Measurements from ENCODE around the gene C16orf86.

C16orf86 gene

GRCh38 chr16:67637625-67638024 lies 29.0 kb upstream of the C16orf86 start:
- WGBS, 2 donors (ENCODE audit: extremely low coverage in 2 of 2, insufficient read length in 2 of 2, insufficient replicate concordance in 1 of 2) = no CpG with 5 or more reads among the region's 12 CpGs

GRCh38 chr16:67641779-67642708 lies 24.6 kb upstream of the C16orf86 start:
- Histone ChIP-seq H3K14ac (ENCODE audit: low read length) (no peak overlapping the region), H3K27ac (replicated peaks; ENCODE audit: low read length) (no peak overlapping the region), H3K4me1 (ENCODE audit: control insufficient read depth in 2 of 2, insufficient read depth in 1 of 2, low read depth in 1 of 2, low read length in 2 of 2) (no peaks in the 10 kb centered on the region), H3K79me1 (ENCODE audit: low read depth, low read length) (peaks cover 2% of the 10 kb centered on the region), H4K8ac (ENCODE audit: low read depth, low read length) (no peak overlapping the region), H2BK15ac (ENCODE audit: low read length) (no peak overlapping the region), H2BK12ac (ENCODE audit: low read length) (no peak overlapping the region), H3K4me2 (ENCODE audit: insufficient read depth, low read length, poor library complexity, severe bottlenecking) (no peak overlapping the region), H3K4ac (ENCODE audit: low read length) (no peak overlapping the region), H2AFZ (ENCODE audit: low read length) (no peak overlapping the region), H3K9me3 (replicated peaks in 1 of 2; ENCODE audit: control insufficient read depth in 2 of 2, insufficient read depth in 1 of 2, low read depth in 1 of 2, low read length in 2 of 2) (no peaks in the 10 kb centered on the region), H2BK120ac (ENCODE audit: low read depth, low read length) (no peak overlapping the region), H3K23ac (ENCODE audit: low read depth, low read length, poor library complexity) (peak overlapping the region; percentile 8), H2AK5ac (ENCODE audit: low read depth, low read length) (no peak overlapping the region), H3K18ac (ENCODE audit: low read length) (no peak overlapping the region), H3K36me3 (replicated peaks in 1 of 2; ENCODE audit: control insufficient read depth in 2 of 2, insufficient read depth in 2 of 2, low read length in 2 of 2) (peaks cover 9 to 30% of the 10 kb centered on the region in 2 donors), H3K4me3 (ENCODE audit: low read length in 2 of 2) (no peak overlapping the region), H2BK5ac (ENCODE audit: low read length) (no peak overlapping the region), H3K27me3 (ENCODE audit: control insufficient read depth in 3 of 3, insufficient read depth in 3 of 3, low read depth in 1 of 3, low read length in 3 of 3) (peaks cover 0 to 31% (median 24%) of the 10 kb centered on the region in 3 experiments), H3K9ac (ENCODE audit: low read depth, low read length, poor library complexity) (no peak overlapping the region), H4K91ac (ENCODE audit: low read depth, low read length, poor library complexity) (no peak overlapping the region)
- no CpG with 5 or more reads among the region's 10 CpGs for WGBS, 2 donors (ENCODE audit: extremely low coverage in 2 of 2, insufficient read length in 2 of 2, insufficient replicate concordance in 1 of 2)
- no peak for DNase-seq (ENCODE audit: low spot score)

More at GRCh38 chr16:67637625-67638024, 29.0 kb upstream of the C16orf86 start:
- H3K4me3 ChIP-seq (ENCODE audit: low read length in 2 of 2) = no peak overlapping the region
- no peak overlapping the region for H2BK12ac ChIP-seq (ENCODE audit: low read length)
- no peak overlapping the region for H3K27ac ChIP-seq (replicated peaks; ENCODE audit: low read length)
- DNase-seq (ENCODE audit: low spot score) = no peak
- H2BK120ac ChIP-seq (ENCODE audit: low read depth, low read length) = no peak overlapping the region
- H3K4me1 ChIP-seq (ENCODE audit: control insufficient read depth in 2 of 2, insufficient read depth in 1 of 2, low read depth in 1 of 2, low read length in 2 of 2) = no peaks in the 10 kb centered on the region
- H3K4me2 ChIP-seq (ENCODE audit: insufficient read depth, low read length, poor library complexity, severe bottlenecking) = no peak overlapping the region
- H4K91ac ChIP-seq (ENCODE audit: low read depth, low read length, poor library complexity) = no peak overlapping the region
- no peak overlapping the region for H4K8ac ChIP-seq (ENCODE audit: low read depth, low read length)
- H2BK15ac ChIP-seq (ENCODE audit: low read length) = no peak overlapping the region
- H3K4ac ChIP-seq (ENCODE audit: low read length) = no peak overlapping the region
- H3K18ac ChIP-seq (ENCODE audit: low read length) = no peak overlapping the region
- no peak overlapping the region for H2BK5ac ChIP-seq (ENCODE audit: low read length)
- no peak overlapping the region for H2AFZ ChIP-seq (ENCODE audit: low read length)
- H3K27me3 ChIP-seq (ENCODE audit: control insufficient read depth in 3 of 3, insufficient read depth in 3 of 3, low read depth in 1 of 3, low read length in 3 of 3) = no peaks in the 10 kb centered on the region
- H3K9me3 ChIP-seq (replicated peaks in 1 of 2; ENCODE audit: control insufficient read depth in 2 of 2, insufficient read depth in 1 of 2, low read depth in 1 of 2, low read length in 2 of 2) = no peaks in the 10 kb centered on the region
- no peak overlapping the region for H3K9ac ChIP-seq (ENCODE audit: low read depth, low read length, poor library complexity)
- H2AK5ac ChIP-seq (ENCODE audit: low read depth, low read length) = no peak overlapping the region
- H3K14ac ChIP-seq (ENCODE audit: low read length) = no peak overlapping the region
- no peak overlapping the region for H3K23ac ChIP-seq (ENCODE audit: low read depth, low read length, poor library complexity)
- H3K36me3 ChIP-seq (replicated peaks in 1 of 2; ENCODE audit: control insufficient read depth in 2 of 2, insufficient read depth in 2 of 2, low read length in 2 of 2) = peaks cover 24 to 70% of the 10 kb centered on the region in 2 donors
- H3K79me1 ChIP-seq (ENCODE audit: low read depth, low read length) = no peaks in the 10 kb centered on the region

GRCh38 chr16:67644038-67644437 lies 22.6 kb upstream of the C16orf86 start:
- no peak overlapping the region for H2BK12ac ChIP-seq (ENCODE audit: low read length)
- H3K4me3 ChIP-seq (ENCODE audit: low read length in 2 of 2) = no peak overlapping the region
- WGBS, 2 donors (ENCODE audit: extremely low coverage in 2 of 2, insufficient read length in 2 of 2, insufficient replicate concordance in 1 of 2) = no CpG with 5 or more reads among the region's 9 CpGs
- no peak overlapping the region for H4K91ac ChIP-seq (ENCODE audit: low read depth, low read length, poor library complexity)
- H3K14ac ChIP-seq (ENCODE audit: low read length) = no peak overlapping the region
- no peak overlapping the region for H3K4ac ChIP-seq (ENCODE audit: low read length)
- no peak overlapping the region for H3K23ac ChIP-seq (ENCODE audit: low read depth, low read length, poor library complexity)
- H2AFZ ChIP-seq (ENCODE audit: low read length) = peak overlapping the region; percentile 80
- no peak overlapping the region for H3K18ac ChIP-seq (ENCODE audit: low read length)
- no peak overlapping the region for H2BK120ac ChIP-seq (ENCODE audit: low read depth, low read length)
- H3K27ac ChIP-seq (replicated peaks; ENCODE audit: low read length) = no peak overlapping the region
- peak overlapping the region; percentile 65 for H4K8ac ChIP-seq (ENCODE audit: low read depth, low read length)
- H3K4me2 ChIP-seq (ENCODE audit: insufficient read depth, low read length, poor library complexity, severe bottlenecking) = no peak overlapping the region
- no peak overlapping the region for H2BK15ac ChIP-seq (ENCODE audit: low read length)
- peaks cover 0 to 6% of the 10 kb centered on the region in 2 donors for H3K4me1 ChIP-seq (ENCODE audit: control insufficient read depth in 2 of 2, insufficient read depth in 1 of 2, low read depth in 1 of 2, low read length in 2 of 2)
- peaks cover 0 to 40% (median 40%) of the 10 kb centered on the region in 3 experiments for H3K27me3 ChIP-seq (ENCODE audit: control insufficient read depth in 3 of 3, insufficient read depth in 3 of 3, low read depth in 1 of 3, low read length in 3 of 3)
- H3K79me1 ChIP-seq (ENCODE audit: low read depth, low read length) = peaks cover 2% of the 10 kb centered on the region
- H3K9ac ChIP-seq (ENCODE audit: low read depth, low read length, poor library complexity) = no peak overlapping the region
- no peak for DNase-seq (ENCODE audit: low spot score)
- H2AK5ac ChIP-seq (ENCODE audit: low read depth, low read length) = no peak overlapping the region
- no peaks in the 10 kb centered on the region for H3K9me3 ChIP-seq (replicated peaks in 1 of 2; ENCODE audit: control insufficient read depth in 2 of 2, insufficient read depth in 1 of 2, low read depth in 1 of 2, low read length in 2 of 2)
- H2BK5ac ChIP-seq (ENCODE audit: low read length) = no peak overlapping the region
- peaks cover 2 to 10% of the 10 kb centered on the region in 2 donors for H3K36me3 ChIP-seq (replicated peaks in 1 of 2; ENCODE audit: control insufficient read depth in 2 of 2, insufficient read depth in 2 of 2, low read length in 2 of 2)

DNA sequence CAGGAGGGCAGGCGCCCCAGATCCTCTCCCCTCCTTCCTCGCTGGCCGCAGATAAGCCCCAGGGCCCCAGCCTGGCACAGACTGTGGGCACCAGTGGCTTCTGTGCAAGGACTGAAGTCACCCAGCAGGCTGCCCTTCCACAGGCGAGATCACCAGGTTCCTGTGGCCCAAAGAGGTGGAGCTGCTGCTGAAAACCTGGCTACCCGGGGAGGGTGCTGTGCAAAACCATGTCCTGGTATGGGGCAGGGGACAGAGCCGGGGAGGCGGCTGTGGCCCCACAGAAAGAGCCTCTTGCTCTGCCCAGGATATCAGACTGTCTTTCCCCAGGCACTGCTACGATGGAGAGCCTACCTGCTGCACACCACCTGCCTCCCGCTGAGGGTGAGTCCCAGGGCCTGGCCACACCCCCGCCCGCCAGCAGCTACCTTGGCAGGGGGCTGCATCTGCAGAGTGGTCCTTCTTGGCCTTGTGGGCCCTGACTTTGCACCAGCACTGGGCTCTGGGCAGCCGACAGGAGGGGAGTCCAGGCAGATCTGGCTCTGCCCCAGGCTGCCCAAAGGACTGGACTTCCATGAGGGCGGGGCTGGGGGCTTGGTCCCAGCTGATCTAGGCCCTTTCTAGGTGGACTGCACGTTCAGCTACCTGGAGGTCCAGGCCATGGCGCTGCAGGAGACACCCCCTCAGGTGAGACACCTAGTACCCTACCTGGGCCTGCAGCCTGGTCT lies 21.1 kb upstream of the C16orf86 start:
- peak overlapping the region; percentile 47 for H2BK120ac ChIP-seq (ENCODE audit: low read depth, low read length)
- peak overlapping the region; percentile 72 for H4K91ac ChIP-seq (ENCODE audit: low read depth, low read length, poor library complexity)
- H2BK15ac ChIP-seq (ENCODE audit: low read length) = peak overlapping the region; percentile 75
- no peaks in the 10 kb centered on the region for H3K36me3 ChIP-seq (replicated peaks in 1 of 2; ENCODE audit: control insufficient read depth in 2 of 2, insufficient read depth in 2 of 2, low read length in 2 of 2)
- H2AFZ ChIP-seq (ENCODE audit: low read length) = peak overlapping the region; percentile 80
- peak overlapping the region; percentile 87 for H3K18ac ChIP-seq (ENCODE audit: low read length)
- peak overlapping the region; percentile 73 for H3K23ac ChIP-seq (ENCODE audit: low read depth, low read length, poor library complexity)
- H2BK12ac ChIP-seq (ENCODE audit: low read length) = no peak overlapping the region
- no peak overlapping the region for H2BK5ac ChIP-seq (ENCODE audit: low read length)
- peak overlapping the region; percentile 60 for H3K4me2 ChIP-seq (ENCODE audit: insufficient read depth, low read length, poor library complexity, severe bottlenecking)
- no peak for DNase-seq (ENCODE audit: low spot score)
- H3K14ac ChIP-seq (ENCODE audit: low read length) = no peak overlapping the region
- peak overlapping the region; percentile 53 for H3K4ac ChIP-seq (ENCODE audit: low read length)
- H3K27me3 ChIP-seq (ENCODE audit: control insufficient read depth in 3 of 3, insufficient read depth in 3 of 3, low read depth in 1 of 3, low read length in 3 of 3) = peaks cover 0 to 54% (median 45%) of the 10 kb centered on the region in 3 experiments
- no peak overlapping the region for H3K27ac ChIP-seq (replicated peaks; ENCODE audit: low read length)
- H2AK5ac ChIP-seq (ENCODE audit: low read depth, low read length) = peak overlapping the region; percentile 96
- H3K4me1 ChIP-seq (ENCODE audit: control insufficient read depth in 2 of 2, insufficient read depth in 1 of 2, low read depth in 1 of 2, low read length in 2 of 2) = peaks cover 0 to 17% of the 10 kb centered on the region in 2 donors
- no CpG with 5 or more reads among the region's 15 CpGs for WGBS, 2 donors (ENCODE audit: extremely low coverage in 2 of 2, insufficient read length in 2 of 2, insufficient replicate concordance in 1 of 2)
- H3K9ac ChIP-seq (ENCODE audit: low read depth, low read length, poor library complexity) = no peak overlapping the region
- H3K4me3 ChIP-seq (ENCODE audit: low read length in 2 of 2) = no peak overlapping the region
- H4K8ac ChIP-seq (ENCODE audit: low read depth, low read length) = no peak overlapping the region
- H3K9me3 ChIP-seq (replicated peaks in 1 of 2; ENCODE audit: control insufficient read depth in 2 of 2, insufficient read depth in 1 of 2, low read depth in 1 of 2, low read length in 2 of 2) = no peaks in the 10 kb centered on the region
- H3K79me1 ChIP-seq (ENCODE audit: low read depth, low read length) = peaks cover 2% of the 10 kb centered on the region
